Measurements from ENCODE around the gene JAK1.

- TF ChIP-seq, protein P1, sequence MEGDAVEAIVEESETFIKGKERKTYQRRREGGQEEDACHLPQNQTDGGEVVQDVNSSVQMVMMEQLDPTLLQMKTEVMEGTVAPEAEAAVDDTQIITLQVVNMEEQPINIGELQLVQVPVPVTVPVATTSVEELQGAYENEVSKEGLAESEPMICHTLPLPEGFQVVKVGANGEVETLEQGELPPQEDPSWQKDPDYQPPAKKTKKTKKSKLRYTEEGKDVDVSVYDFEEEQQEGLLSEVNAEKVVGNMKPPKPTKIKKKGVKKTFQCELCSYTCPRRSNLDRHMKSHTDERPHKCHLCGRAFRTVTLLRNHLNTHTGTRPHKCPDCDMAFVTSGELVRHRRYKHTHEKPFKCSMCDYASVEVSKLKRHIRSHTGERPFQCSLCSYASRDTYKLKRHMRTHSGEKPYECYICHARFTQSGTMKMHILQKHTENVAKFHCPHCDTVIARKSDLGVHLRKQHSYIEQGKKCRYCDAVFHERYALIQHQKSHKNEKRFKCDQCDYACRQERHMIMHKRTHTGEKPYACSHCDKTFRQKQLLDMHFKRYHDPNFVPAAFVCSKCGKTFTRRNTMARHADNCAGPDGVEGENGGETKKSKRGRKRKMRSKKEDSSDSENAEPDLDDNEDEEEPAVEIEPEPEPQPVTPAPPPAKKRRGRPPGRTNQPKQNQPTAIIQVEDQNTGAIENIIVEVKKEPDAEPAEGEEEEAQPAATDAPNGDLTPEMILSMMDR (IDR thresholded peaks at IDR 0.05) = no peak
- TF ChIP-seq, protein P2, sequence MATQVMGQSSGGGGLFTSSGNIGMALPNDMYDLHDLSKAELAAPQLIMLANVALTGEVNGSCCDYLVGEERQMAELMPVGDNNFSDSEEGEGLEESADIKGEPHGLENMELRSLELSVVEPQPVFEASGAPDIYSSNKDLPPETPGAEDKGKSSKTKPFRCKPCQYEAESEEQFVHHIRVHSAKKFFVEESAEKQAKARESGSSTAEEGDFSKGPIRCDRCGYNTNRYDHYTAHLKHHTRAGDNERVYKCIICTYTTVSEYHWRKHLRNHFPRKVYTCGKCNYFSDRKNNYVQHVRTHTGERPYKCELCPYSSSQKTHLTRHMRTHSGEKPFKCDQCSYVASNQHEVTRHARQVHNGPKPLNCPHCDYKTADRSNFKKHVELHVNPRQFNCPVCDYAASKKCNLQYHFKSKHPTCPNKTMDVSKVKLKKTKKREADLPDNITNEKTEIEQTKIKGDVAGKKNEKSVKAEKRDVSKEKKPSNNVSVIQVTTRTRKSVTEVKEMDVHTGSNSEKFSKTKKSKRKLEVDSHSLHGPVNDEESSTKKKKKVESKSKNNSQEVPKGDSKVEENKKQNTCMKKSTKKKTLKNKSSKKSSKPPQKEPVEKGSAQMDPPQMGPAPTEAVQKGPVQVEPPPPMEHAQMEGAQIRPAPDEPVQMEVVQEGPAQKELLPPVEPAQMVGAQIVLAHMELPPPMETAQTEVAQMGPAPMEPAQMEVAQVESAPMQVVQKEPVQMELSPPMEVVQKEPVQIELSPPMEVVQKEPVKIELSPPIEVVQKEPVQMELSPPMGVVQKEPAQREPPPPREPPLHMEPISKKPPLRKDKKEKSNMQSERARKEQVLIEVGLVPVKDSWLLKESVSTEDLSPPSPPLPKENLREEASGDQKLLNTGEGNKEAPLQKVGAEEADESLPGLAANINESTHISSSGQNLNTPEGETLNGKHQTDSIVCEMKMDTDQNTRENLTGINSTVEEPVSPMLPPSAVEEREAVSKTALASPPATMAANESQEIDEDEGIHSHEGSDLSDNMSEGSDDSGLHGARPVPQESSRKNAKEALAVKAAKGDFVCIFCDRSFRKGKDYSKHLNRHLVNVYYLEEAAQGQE (IDR thresholded peaks at IDR 0.05; ENCODE audit: insufficient read depth in 1 of 2, low read depth in 2 of 2, low read length in 1 of 2) = no peak
- TF ChIP-seq POLR2AphosphoS5 (IDR thresholded peaks at IDR 0.05; ENCODE audit: low read depth, low read length) = no peak
- no peak for TF ChIP-seq TCF7L2 (IDR thresholded peaks at IDR 0.05; ENCODE audit: low read depth, low read length)
- TF ChIP-seq SIN3A (IDR thresholded peaks at IDR 0.05; ENCODE audit: borderline replicate concordance, insufficient read depth, low read depth, low read length) = no peak
Measured at GRCh38 chr1:64836802-64837201, 129.5 kb downstream of the JAK1 start.

Measured in Panc1 (cell line).